HepG2 (cell line): ENCODE data around the gene BANP. TPM values are rescaled to one million over a fixed set of nuclear protein-coding genes. Genes with fewer than 3 reads are reported as not detected.
A peak's percentile ranks its signal among the peaks of the same experiment; 100 is the strongest.

Source experiments
- ATAC-seq: fragments of 200-7000 bp; cut with Tn5 transposase; 3 replicates; pipeline ENCODE4 v1.9.1; 2020; ENCODE audit warnings: mild to moderate bottlenecking, moderate library complexity
- BruUV-seq: library from RNA; stranded (reverse); fragments of 400-500 nt; replicated peaks from 2 replicates; lab custom pipeline; 2021; lab: Mats Ljungman, UMichigan
- CTCF ChIA-PET: fragments of 300-600 bp; formaldehyde crosslinking; extraction: SDS; loops from one replicate; lab custom pipeline; 2021; ENCODE audit warnings: low total read pairs, inconsistent platforms, low intra/inter-chr PET ratio; lab: Yijun Ruan, JAX
- POLR2A ChIA-PET: fragments of 350-600 bp; sonication (Branson Sonifier 250); formaldehyde crosslinking; loops from one replicate; lab custom pipeline; 2020; ENCODE audit warnings: antibody characterized with exemption, inconsistent platforms; lab: Yijun Ruan, JAX
- DNase-seq: peaks from one replicate; pipeline ENCODE4 v3.0.0-alpha.2; 2015; ENCODE audit warnings: low spot score
- FAIRE-seq: peaks from 3 replicates; lab custom pipeline; 2011; peaks lifted over from hg19 to GRCh38; lab: Jason Lieb, UNC
- H2AFZ ChIP-seq: one replicate; pipeline ENCODE4 v1.6.1; 2011; ENCODE audit warnings: low read length, inconsistent platforms
- H3K27ac ChIP-seq: fragments of 300-600 bp; 3 replicates; pipeline ENCODE4 v1.8.0; 2011; ENCODE audit warnings: mixed run types, mild to moderate bottlenecking, mixed read lengths, low read length, inconsistent platforms; ENCODE audit not compliant: insufficient read depth; ENCODE audit errors: extremely low read length
- H3K27me3 ChIP-seq, 2 experiments: fragments of 200-600 bp in 1 of 2; 2 replicates in 1 of 2; 3 replicates in 1 of 2; pipeline versions ENCODE4 v1.6.0 to v1.8.0; 2011; ENCODE audit warnings: low read length in 2 of 2, mild to moderate bottlenecking in 2 of 2, moderate library complexity in 2 of 2, inconsistent platforms in 1 of 2; ENCODE audit not compliant: insufficient read depth in 2 of 2, control insufficient read depth in 1 of 2
- H3K36me3 ChIP-seq, 2 experiments: fragments of 200-600 bp in 1 of 2; replicated peaks in 1 of 2; 2 replicates in 1 of 2; 3 replicates in 1 of 2; pipeline versions ENCODE4 v1.5.1 to v1.8.0; 2011; ENCODE audit warnings: low read length in 2 of 2, inconsistent platforms in 1 of 2; ENCODE audit not compliant: insufficient read depth in 2 of 2, control insufficient read depth in 1 of 2
- H3K4me1 ChIP-seq: 2 replicates; pipeline ENCODE4 v1.5.1; 2012; ENCODE audit warnings: low read length, inconsistent platforms; ENCODE audit not compliant: insufficient read depth
- H3K4me2 ChIP-seq: 2 replicates; pipeline ENCODE4 v1.6.0; 2011; ENCODE audit warnings: low read depth, low read length, inconsistent platforms
- H3K4me3 ChIP-seq, 3 experiments: fragments of 200-600 bp in 1 of 3; sonication (generic), shearing (Covaris generic) in 1 of 3; replicated peaks in 1 of 3; 2 replicates each; pipeline ENCODE4 v1.5.1; 2011 to 2016; ENCODE audit warnings: low read length in 3 of 3, inconsistent platforms in 2 of 3, low read depth in 2 of 3, mild to moderate bottlenecking in 2 of 3, control low read depth in 1 of 3, mixed read lengths in 1 of 3; ENCODE audit not compliant: insufficient read depth in 1 of 3
- H3K79me2 ChIP-seq: one replicate; pipeline ENCODE4 v1.6.1; 2011; ENCODE audit warnings: low read length, inconsistent platforms; ENCODE audit not compliant: insufficient read depth
- H3K9ac ChIP-seq: 2 replicates; pipeline ENCODE4 v1.6.0; 2011; ENCODE audit warnings: mild to moderate bottlenecking, low read depth, low read length, inconsistent platforms; ENCODE audit not compliant: insufficient read depth
- H3K9me3 ChIP-seq: 2 replicates; pipeline ENCODE4 v1.5.1; 2012; ENCODE audit warnings: mild to moderate bottlenecking, low read length
- H4K20me1 ChIP-seq: 2 replicates; pipeline ENCODE4 v1.6.0; 2011; ENCODE audit warnings: inconsistent platforms, mild to moderate bottlenecking, low read length, moderate library complexity; ENCODE audit not compliant: insufficient read depth
- KLF16 ChIP-seq, 2 experiments: sonication (generic) in 1 of 2; formaldehyde crosslinking in 1 of 2; IDR thresholded peaks; 2 replicates each; pipeline versions ENCODE4 v1.6.1 to v1.8.0; 2016 to 2023; ENCODE audit warnings: missing genetic modification reagents in 2 of 2, missing compliant biosample characterization in 1 of 2
- POLR2A ChIP-seq, 2 experiments: IDR thresholded peaks; 2 replicates each; pipeline ENCODE4 v1.6.1; 2011; ENCODE audit warnings: low read depth in 2 of 2, low read length in 2 of 2, mild to moderate bottlenecking in 1 of 2, moderate library complexity in 1 of 2; ENCODE audit not compliant: insufficient read depth in 1 of 2
- UBTF ChIP-seq: sonication (generic); formaldehyde crosslinking; IDR thresholded peaks from 2 replicates; pipeline ENCODE4 v1.4.0; 2020; ENCODE audit warnings: mild to moderate bottlenecking, missing genetic modification reagents
- ZC3H13 ChIP-seq: sonication (generic); formaldehyde crosslinking; IDR thresholded peaks from 2 replicates; pipeline ENCODE4 v1.8.1; 2023; ENCODE audit warnings: mild to moderate bottlenecking, missing genetic modification reagents, moderate library complexity
- WGBS: methylation state at CpG from one replicate; pipeline ENCODE4 v1.1.6; 2017; ENCODE audit warnings: low lambda C conversion rate; 5-methylcytosine and 5-hydroxymethylcytosine counted together
- in situ Hi-C: cut with HindIII; loops from 2 replicates; pipeline ENCODE4 v1.10.0; 2017; ENCODE audit warnings: low pct_unique_long_range_greater_than_20kb; ENCODE audit not compliant: extremely low pct_ligation_motif_present
- intact Hi-C: fragments of 100-400 bp; cut with micrococcal nuclease; formaldehyde crosslinking; loops from one replicate; pipeline ENCODE4 v1.10.0; 2022; ENCODE audit not compliant: unreplicated experiment
- polyA plus RNA-seq, 8 experiments: library from polyadenylated mRNA; depleted of rRNA in 3 of 8; stranded (reverse) in 7 of 8; unstranded in 1 of 8; fragments of >200 nt; fragmentation: Illumina TruSeq in 4 of 8; extraction: Trizol in 4 of 8; gene quantifications; 2 replicates each; pipeline versions ENCODE4 v1.2.1 to v1.2.3, GENCODE V29; 2011 to 2016; ENCODE audit warnings: low read depth in 4 of 8, missing spikeins in 1 of 8, mixed read lengths in 1 of 8; ENCODE audit not compliant: insufficient read depth in 1 of 8
- total RNA-seq, 5 experiments: library from RNA; depleted of rRNA; stranded (reverse); fragments of >200 nt; fragmentation: Illumina TruSeq; extraction: Trizol; gene quantifications; 2 replicates each; pipeline ENCODE4 v1.2.3, GENCODE V29; 2016; ENCODE audit warnings: low read depth in 1 of 5

The BANP gene
- total and polyA plus RNA-seq, 2 of the 13 experiments (the other 11 are each of a cell fraction or from before 2014, with no cell fraction given) = 20.2 to 23.8 TPM

- no peak for TF ChIP-seq UBTF (CRISPR knock-in tag)
Observed at GRCh38 chr16:87917503-87917902, 33.7 kb upstream of the BANP start (continued).

GRCh38 chr16:87918338-87918737, 32.9 kb upstream of the BANP start:
- Histone ChIP-seq H3K79me2 (peaks cover 9% of the 10 kb centered on the region), H3K4me1 (no peaks in the 10 kb centered on the region), H3K27me3 (no peaks in the 10 kb centered on the region), H3K4me2 (no peak overlapping the region), H2AFZ (no peak overlapping the region), H3K9me3 (no peaks in the 10 kb centered on the region), H3K27ac (no peak overlapping the region), H3K36me3 (peaks cover 34 to 81% of the 10 kb centered on the region in 2 experiments), H3K4me3 (no peak overlapping the region), H3K9ac (no peak overlapping the region), H4K20me1 (peaks cover 28% of the 10 kb centered on the region; the same call in 1 of the 2 replicates)
- FAIRE-seq (no peak), DNase-seq (no peak), ATAC-seq (no peak)
- WGBS = 94% methylated on average over 13 of the region's 13 CpGs
- POLR2A ChIA-PET = no interaction called here
- TF ChIP-seq ZC3H13 (CRISPR knock-in tag) = 0 out of 2 replicates have a peak, but pooled peaks have one; percentile 10
- TF ChIP-seq POLR2A (IDR thresholded peaks at IDR 0.05; ENCODE audit: insufficient read depth in 1 of 2, low read depth in 2 of 2, low read length in 2 of 2) = 0 out of 4 replicates have a peak, but pooled peaks of 1 of the 2 experiments have one; percentile 19
- TF ChIP-seq KLF16 (CRISPR knock-in tag; IDR thresholded peaks at IDR 0.05) = no peak
- CTCF ChIA-PET = no interaction called here
- no TSS peak for BruUV-seq
- intact Hi-C loops (no loop called here), in situ Hi-C loops (no loop called here)
